GM12878 (cell line): Measurements from ENCODE around the gene RAB13. TPM values are rescaled to one million over a fixed set of nuclear protein-coding genes. Genes with fewer than 3 reads are reported as not detected.

Experiments
- ATAC-seq: fragments of 200-7000 bp; cut with Tn5 transposase; 3 replicates; pipeline ENCODE4 v1.9.1; 2020; ENCODE audit warnings: mild to moderate bottlenecking, moderate library complexity
- BruUV-seq: library from RNA; stranded (reverse); fragments of 400-500 nt; replicated peaks from 2 replicates; lab custom pipeline; 2021; lab: Mats Ljungman, UMichigan
- CTCF ChIA-PET: fragments of 300-600 bp; sonication (Branson Sonifier 250); formaldehyde crosslinking; extraction: SDS; loops from one replicate; lab custom pipeline; 2021; ENCODE audit warnings: inconsistent platforms; lab: Yijun Ruan, JAX
- POLR2A ChIA-PET: fragments of 350-600 bp; formaldehyde crosslinking; extraction: SDS; loops from one replicate; lab custom pipeline; 2021; ENCODE audit warnings: inconsistent platforms; lab: Charles Lee
- RAD21 ChIA-PET: fragments of 300-600 bp; sonication (Branson Sonifier 250); formaldehyde crosslinking; loops from one replicate; lab custom pipeline; 2023; ENCODE audit warnings: antibody characterized with exemption; ENCODE audit not compliant: unreplicated experiment; lab: Charles Lee
- SMC1A ChIA-PET: fragments of 300-600 bp; sonication (Branson Sonifier 250); formaldehyde crosslinking; loops from one replicate; lab custom pipeline; 2023; ENCODE audit not compliant: unreplicated experiment, uncharacterized antibody; lab: Charles Lee
- DNase-seq: peaks from one replicate; pipeline ENCODE4 v3.0.0-alpha.2; 2011; ENCODE audit warnings: low read depth, low spot score
- FAIRE-seq: peaks from 3 replicates; lab custom pipeline; 2011; peaks lifted over from hg19 to GRCh38; lab: Jason Lieb, UNC
- H2AFZ ChIP-seq: 2 replicates; pipeline ENCODE4 v1.6.0; 2011; ENCODE audit warnings: low read depth, low read length, control low read depth; ENCODE audit not compliant: control insufficient read depth
- H3K27ac ChIP-seq: 2 replicates; pipeline ENCODE4 v1.5.1; 2011; ENCODE audit warnings: control low read depth; ENCODE audit not compliant: control insufficient read depth, insufficient read depth
- H3K27me3 ChIP-seq, 2 experiments: replicated peaks in 1 of 2; 2 replicates each; pipeline versions ENCODE4 v1.6.0 to v1.6.1; 2011; ENCODE audit warnings: low read length in 1 of 2; ENCODE audit not compliant: control insufficient read depth in 2 of 2, insufficient read depth in 2 of 2
- H3K36me3 ChIP-seq, 2 experiments: 2 replicates each; pipeline ENCODE4 v1.5.1; 2011; ENCODE audit warnings: low read length in 1 of 2; ENCODE audit not compliant: control insufficient read depth in 2 of 2, insufficient read depth in 2 of 2
- H3K4me1 ChIP-seq: 2 replicates; pipeline ENCODE4 v1.6.1; 2011; ENCODE audit warnings: mild to moderate bottlenecking, low read length, moderate library complexity, mixed read lengths; ENCODE audit not compliant: control insufficient read depth, insufficient read depth
- H3K4me2 ChIP-seq: 2 replicates; pipeline ENCODE4 v1.6.0; 2011; ENCODE audit warnings: control low read depth; ENCODE audit not compliant: control insufficient read depth, insufficient read depth
- H3K4me3 ChIP-seq: fragments of 200-600 bp; sonication (generic); 2 replicates; pipeline ENCODE4 v1.5.1; 2016
- H3K79me2 ChIP-seq: 2 replicates; pipeline ENCODE4 v1.6.0; 2011; ENCODE audit warnings: low read length; ENCODE audit not compliant: control insufficient read depth, insufficient read depth
- H3K9ac ChIP-seq: 2 replicates; pipeline ENCODE4 v1.8.0; 2011; ENCODE audit warnings: low read length, control low read depth, mixed read lengths; ENCODE audit not compliant: control insufficient read depth, insufficient read depth
- H3K9me3 ChIP-seq: replicated peaks from 3 replicates; pipeline ENCODE4 v1.5.1; 2011; ENCODE audit warnings: mild to moderate bottlenecking, low read length; ENCODE audit not compliant: control insufficient read depth, insufficient read depth
- H4K20me1 ChIP-seq: 2 replicates; pipeline ENCODE4 v1.6.0; 2011; ENCODE audit not compliant: control insufficient read depth, insufficient read depth
- ATF2 ChIP-seq: IDR thresholded peaks from 2 replicates; pipeline ENCODE4 v1.6.1; 2012; ENCODE audit warnings: low read length, inconsistent platforms
- ESRRA ChIP-seq: IDR thresholded peaks from 2 replicates; pipeline ENCODE4 v1.6.1; 2012; ENCODE audit warnings: mild to moderate bottlenecking, low read length, improper control_type of control experiment
- MEF2A ChIP-seq: IDR thresholded peaks from 2 replicates; pipeline ENCODE4 v1.6.1; 2011; ENCODE audit warnings: low read depth, mild to moderate bottlenecking, low read length, moderate library complexity; ENCODE audit not compliant: insufficient read depth
- NRF1 ChIP-seq: conservative IDR thresholded peaks from 2 replicates; pipeline ENCODE4 v1.6.1; 2011; ENCODE audit warnings: mild to moderate bottlenecking, low read depth, low read length, improper control_type of control experiment
- SREBF2 ChIP-seq: IDR thresholded peaks from 2 replicates; pipeline ENCODE4 v1.6.1; 2012; ENCODE audit warnings: mild to moderate bottlenecking, low read length
- SRF ChIP-seq, 2 experiments: IDR thresholded peaks; 2 replicates each; pipeline ENCODE4 v1.6.1; 2011; ENCODE audit warnings: low read depth in 2 of 2, low read length in 2 of 2, mild to moderate bottlenecking in 1 of 2, moderate library complexity in 1 of 2
- SUZ12 ChIP-seq: fragments of 200-600 bp; sonication (generic); IDR thresholded peaks from one replicate; pipeline ENCODE4 v1.6.1; 2018; ENCODE audit warnings: antibody characterized with exemption, mild to moderate bottlenecking; ENCODE audit not compliant: unreplicated experiment
- ZNF207 ChIP-seq: fragments of 450-650 bp; IDR thresholded peaks from 2 replicates; pipeline ENCODE4 v1.6.1; 2014; ENCODE audit warnings: antibody characterized with exemption, mild to moderate bottlenecking, borderline replicate concordance
- ZNF274 ChIP-seq: IDR thresholded peaks from one replicate; pipeline ENCODE4 v1.8.0; 2011; ENCODE audit not compliant: insufficient read length, insufficient read depth
- ZNF622 ChIP-seq: fragments of 450-650 bp; IDR thresholded peaks from 2 replicates; pipeline ENCODE4 v1.6.1; 2017; ENCODE audit warnings: mild to moderate bottlenecking, inconsistent platforms
- WGBS: methylation state at CpG from one replicate; pipeline ENCODE4 v1.1.6; 2016; ENCODE audit warnings: low lambda C conversion rate; ENCODE audit not compliant: insufficient replicate concordance, insufficient coverage; ENCODE audit errors: missing lambda C conversion rate; 5-methylcytosine and 5-hydroxymethylcytosine counted together
- in situ Hi-C: fragments of 300-500 bp; cut with MboI; formaldehyde crosslinking; loops from 9 replicates; pipeline ENCODE4 v1.14.3; 2018; ENCODE audit warnings: mixed read lengths
- intact Hi-C: fragments of 100-400 bp; cut with micrococcal nuclease; formaldehyde crosslinking; loops from one replicate; pipeline ENCODE4 v1.14.2; 2022; ENCODE audit not compliant: unreplicated experiment
- polyA plus RNA-seq, 11 experiments: library from polyadenylated mRNA; depleted of rRNA in 4 of 11; unstranded in 6 of 11; stranded (reverse) in 5 of 11; fragments of >200 nt; fragmentation: Nextera tagmentation in 4 of 11; fragmentation: Illumina TruSeq in 1 of 11; extraction: Ambion mirVana in 4 of 11; extraction: Trizol in 1 of 11; gene quantifications; 1 replicate in 1 of 11; 2 replicates in 10 of 11; pipeline versions ENCODE4 v1.2.1 to v1.2.3, GENCODE V29; 2011 to 2016; ENCODE audit warnings: inconsistent platforms in 2 of 11, missing spikeins in 2 of 11, low read depth in 1 of 11
- total RNA-seq, 4 experiments: library from RNA; depleted of rRNA in 3 of 4; stranded (reverse); fragments of >200 nt in 3 of 4; fragmentation: Illumina TruSeq in 1 of 4; extraction: Trizol in 1 of 4; gene quantifications; 2 replicates each; pipeline versions ENCODE4 v1.2.1 to v1.2.3, GENCODE V29; 2013 to 2021
- TF ChIP-seq, protein P1 (sequence below): fragments of 150-350 bp; IDR thresholded peaks from 2 replicates; pipeline ENCODE4 v1.6.1; 2016; ENCODE audit warnings: low read depth, low read length
- TF ChIP-seq, protein P2 (sequence below): fragments of 450-650 bp; IDR thresholded peaks from 2 replicates; pipeline ENCODE4 v1.6.1; 2017; ENCODE audit warnings: mild to moderate bottlenecking
- TF ChIP-seq, protein P3 (sequence below): IDR thresholded peaks from 2 replicates; pipeline ENCODE4 v1.6.1; 2011; ENCODE audit warnings: borderline replicate concordance, low read depth, mild to moderate bottlenecking, moderate library complexity, mixed read lengths, low read length; ENCODE audit not compliant: insufficient read depth; ENCODE audit errors: extremely low read length

The RAB13 gene
- total and polyA plus RNA-seq, 10 of the 15 experiments (the other 5 are each of a cell fraction or from before 2014, with no cell fraction given), result 0.75 to 30.7 (median 15.9) TPM

- TF ChIP-seq ATF2 (no peak), ESRRA (no peak)
These were observed 17.2 kb downstream of the RAB13 start (continued) for GRCh38 chr1:153968972-153969371.

DNA sequence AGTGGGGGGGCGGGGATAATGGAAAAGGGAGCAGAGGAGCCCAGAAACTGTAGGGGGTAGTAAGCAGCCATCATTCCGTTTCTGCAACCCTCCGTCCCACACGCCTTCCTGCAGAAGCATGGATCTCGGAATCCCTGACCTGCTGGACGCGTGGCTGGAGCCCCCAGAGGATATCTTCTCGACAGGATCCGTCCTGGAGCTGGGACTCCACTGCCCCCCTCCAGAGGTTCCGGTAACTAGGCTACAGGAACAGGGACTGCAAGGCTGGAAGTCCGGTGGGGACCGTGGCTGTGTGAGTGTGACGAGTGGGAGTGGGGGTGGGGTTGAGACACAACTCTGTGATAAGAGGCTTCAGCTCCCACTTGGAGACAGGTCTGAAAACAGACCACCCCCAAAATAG is 17.7 kb downstream of the RAB13 start:
- in situ Hi-C loops, result no loop called here
- H3K9me3 ChIP-seq, result no peaks in the 10 kb centered on the region
- intact Hi-C loops, result loop anchor here (5.0 kb wide), 2 partner anchors 146 to 161 kb away; no protein-coding TSS in a partner anchor
- ChIA-PET SMC1A (interaction anchor here (0.9 to 7.7 kb wide), 11 partner anchors 8 to 239 kb away, joined by 3 to 82 read pairs (median 12); partner anchors contain the start of genes CRTC2, DENND4B, GATAD2B and JTB), POLR2A (interaction anchor here (0.8 to 10.0 kb wide), 5 partner anchors 8 to 370 kb away, joined by 3 to 132 read pairs (median 17); partner anchors contain the start of genes DENND4B, JTB and RAB13), RAD21 (interaction anchor here (0.6 to 4.5 kb wide), 5 partner anchors 9 to 41 kb away, joined by 3 to 34 read pairs (median 5); partner anchors contain the start of genes CRTC2, DENND4B and JTB), CTCF (interaction anchor here (0.5 to 7.1 kb wide), 9 partner anchors 9 to 367 kb away, joined by 3 to 64 read pairs (median 23); partner anchors contain the start of genes DENND4B, GATAD2B, JTB and RAB13)
- ATAC-seq, result no peak
- peak overlapping the region; percentile 94 for H3K9ac ChIP-seq
- peaks cover 19% of the 10 kb centered on the region for H3K4me1 ChIP-seq
- peak overlapping the region; percentile 91 for H3K4me2 ChIP-seq
- H4K20me1 ChIP-seq, result no peaks in the 10 kb centered on the region
- H3K79me2 ChIP-seq, result peaks cover 32% of the 10 kb centered on the region
- no peaks in the 10 kb centered on the region for H3K27me3 ChIP-seq
- no peak for DNase-seq
- BruUV-seq, result no TSS peak
- peaks cover 0 to 4% of the 10 kb centered on the region in 2 experiments; a peak in 2 of 4 replicates for H3K36me3 ChIP-seq
- H2AFZ ChIP-seq, result peak overlapping the region; percentile 90
- 45% methylated on average over 13 of the region's 13 CpGs for WGBS
- FAIRE-seq, result no peak
- peak overlapping the region; percentile 91; the same call in 1 of the 2 replicates for H3K27ac ChIP-seq
- H3K4me3 ChIP-seq, result peak overlapping the region; percentile 92
- TF ChIP-seq, protein P1, sequence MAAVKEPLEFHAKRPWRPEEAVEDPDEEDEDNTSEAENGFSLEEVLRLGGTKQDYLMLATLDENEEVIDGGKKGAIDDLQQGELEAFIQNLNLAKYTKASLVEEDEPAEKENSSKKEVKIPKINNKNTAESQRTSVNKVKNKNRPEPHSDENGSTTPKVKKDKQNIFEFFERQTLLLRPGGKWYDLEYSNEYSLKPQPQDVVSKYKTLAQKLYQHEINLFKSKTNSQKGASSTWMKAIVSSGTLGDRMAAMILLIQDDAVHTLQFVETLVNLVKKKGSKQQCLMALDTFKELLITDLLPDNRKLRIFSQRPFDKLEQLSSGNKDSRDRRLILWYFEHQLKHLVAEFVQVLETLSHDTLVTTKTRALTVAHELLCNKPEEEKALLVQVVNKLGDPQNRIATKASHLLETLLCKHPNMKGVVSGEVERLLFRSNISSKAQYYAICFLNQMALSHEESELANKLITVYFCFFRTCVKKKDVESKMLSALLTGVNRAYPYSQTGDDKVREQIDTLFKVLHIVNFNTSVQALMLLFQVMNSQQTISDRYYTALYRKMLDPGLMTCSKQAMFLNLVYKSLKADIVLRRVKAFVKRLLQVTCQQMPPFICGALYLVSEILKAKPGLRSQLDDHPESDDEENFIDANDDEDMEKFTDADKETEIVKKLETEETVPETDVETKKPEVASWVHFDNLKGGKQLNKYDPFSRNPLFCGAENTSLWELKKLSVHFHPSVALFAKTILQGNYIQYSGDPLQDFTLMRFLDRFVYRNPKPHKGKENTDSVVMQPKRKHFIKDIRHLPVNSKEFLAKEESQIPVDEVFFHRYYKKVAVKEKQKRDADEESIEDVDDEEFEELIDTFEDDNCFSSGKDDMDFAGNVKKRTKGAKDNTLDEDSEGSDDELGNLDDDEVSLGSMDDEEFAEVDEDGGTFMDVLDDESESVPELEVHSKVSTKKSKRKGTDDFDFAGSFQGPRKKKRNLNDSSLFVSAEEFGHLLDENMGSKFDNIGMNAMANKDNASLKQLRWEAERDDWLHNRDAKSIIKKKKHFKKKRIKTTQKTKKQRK, result no peak
- TF ChIP-seq ZNF274 (no peak), ZNF207 (no peak), SUZ12 (no peak), MEF2A (no peak), SREBF2 (no peak), NRF1 (no peak), ZNF622 (no peak), SRF (IDR thresholded peaks at IDR 0.05; ENCODE audit: low read depth in 2 of 2, low read length in 2 of 2) (no peak)
- TF ChIP-seq, protein P2, sequence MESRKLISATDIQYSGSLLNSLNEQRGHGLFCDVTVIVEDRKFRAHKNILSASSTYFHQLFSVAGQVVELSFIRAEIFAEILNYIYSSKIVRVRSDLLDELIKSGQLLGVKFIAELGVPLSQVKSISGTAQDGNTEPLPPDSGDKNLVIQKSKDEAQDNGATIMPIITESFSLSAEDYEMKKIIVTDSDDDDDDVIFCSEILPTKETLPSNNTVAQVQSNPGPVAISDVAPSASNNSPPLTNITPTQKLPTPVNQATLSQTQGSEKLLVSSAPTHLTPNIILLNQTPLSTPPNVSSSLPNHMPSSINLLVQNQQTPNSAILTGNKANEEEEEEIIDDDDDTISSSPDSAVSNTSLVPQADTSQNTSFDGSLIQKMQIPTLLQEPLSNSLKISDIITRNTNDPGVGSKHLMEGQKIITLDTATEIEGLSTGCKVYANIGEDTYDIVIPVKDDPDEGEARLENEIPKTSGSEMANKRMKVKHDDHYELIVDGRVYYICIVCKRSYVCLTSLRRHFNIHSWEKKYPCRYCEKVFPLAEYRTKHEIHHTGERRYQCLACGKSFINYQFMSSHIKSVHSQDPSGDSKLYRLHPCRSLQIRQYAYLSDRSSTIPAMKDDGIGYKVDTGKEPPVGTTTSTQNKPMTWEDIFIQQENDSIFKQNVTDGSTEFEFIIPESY, result no peak
- TF ChIP-seq, protein P3, sequence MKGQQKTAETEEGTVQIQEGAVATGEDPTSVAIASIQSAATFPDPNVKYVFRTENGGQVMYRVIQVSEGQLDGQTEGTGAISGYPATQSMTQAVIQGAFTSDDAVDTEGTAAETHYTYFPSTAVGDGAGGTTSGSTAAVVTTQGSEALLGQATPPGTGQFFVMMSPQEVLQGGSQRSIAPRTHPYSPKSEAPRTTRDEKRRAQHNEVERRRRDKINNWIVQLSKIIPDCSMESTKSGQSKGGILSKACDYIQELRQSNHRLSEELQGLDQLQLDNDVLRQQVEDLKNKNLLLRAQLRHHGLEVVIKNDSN, result no peak
